ENCODE measurements around the gene SLC12A3. TPM values are rescaled to one million over a fixed set of nuclear protein-coding genes. Genes with fewer than 3 reads are reported as not detected.

SLC12A3 gene
- total and polyA plus RNA-seq, 2 of the 8 experiments (the other 6 are each of a cell fraction or from before 2014, with no cell fraction given): not detected

- Histone ChIP-seq H2AFZ (ENCODE audit: low read length) (no peak overlapping the region), H3K23ac (ENCODE audit: insufficient read length) (no peak overlapping the region), H4K5ac (ENCODE audit: insufficient read length, low read depth, low read length) (no peak overlapping the region), H4K91ac (replicated peaks; ENCODE audit: insufficient read length, low read length) (no peak overlapping the region), H3K4me1 (replicated peaks in 1 of 4; ENCODE audit: control insufficient read depth in 3 of 4, insufficient read depth in 4 of 4, low read length in 3 of 4) (no peaks in the 10 kb centered on the region), H3K27ac (ENCODE audit: low read depth, low read length) (no peak overlapping the region), H3K56ac (replicated peaks; ENCODE audit: insufficient read length, low read depth, low read length) (no peak overlapping the region), H3K27me3 (replicated peaks in 1 of 4; ENCODE audit: control insufficient read depth in 3 of 4, extremely low read depth in 1 of 4, insufficient read depth in 3 of 4, low read length in 3 of 4) (no peaks in the 10 kb centered on the region), H3K4me2 (ENCODE audit: insufficient read depth in 1 of 2, low read depth in 2 of 2, low read length in 2 of 2) (no peak overlapping the region), H2BK15ac (ENCODE audit: low read length) (no peak overlapping the region), H2BK120ac (replicated peaks; ENCODE audit: low read depth, low read length) (no peak overlapping the region), H2BK5ac (ENCODE audit: low read depth, low read length) (no peak overlapping the region), H3K36me3 (ENCODE audit: control insufficient read depth in 2 of 4, insufficient read depth in 4 of 4, low read length in 3 of 4) (no peaks in the 10 kb centered on the region), H2BK20ac (ENCODE audit: low read length) (no peak overlapping the region), H4K8ac (ENCODE audit: extremely low read depth, insufficient read depth, low read length) (no peak overlapping the region), H3K79me2 (ENCODE audit: control insufficient read depth in 1 of 2, insufficient read depth in 2 of 2, low read length in 2 of 2) (no peaks in the 10 kb centered on the region), H3K9me3 (ENCODE audit: insufficient read depth in 2 of 2, low read depth in 1 of 2, low read length in 1 of 2) (no peaks in the 10 kb centered on the region), H3K14ac (ENCODE audit: insufficient read length) (no peak overlapping the region), H3K18ac (ENCODE audit: extremely low read depth, low read length) (no peak overlapping the region), H2BK12ac (ENCODE audit: low read depth, low read length) (no peak overlapping the region), H3K4me3 (ENCODE audit: extremely low read depth in 1 of 4, insufficient read depth in 2 of 4, low read depth in 3 of 4, low read length in 4 of 4) (no peak overlapping the region), H3K9ac (replicated peaks in 1 of 4; ENCODE audit: extremely low read depth in 1 of 4, low read depth in 3 of 4, low read length in 3 of 4) (no peak overlapping the region), H3K4ac (replicated peaks; ENCODE audit: insufficient read length, low read depth, low read length) (no peak overlapping the region), H3K79me1 (ENCODE audit: low read depth, low read length) (no peaks in the 10 kb centered on the region), H3K23me2 (ENCODE audit: low read depth, low read length) (no peaks in the 10 kb centered on the region), H4K20me1 (replicated peaks in 1 of 2; ENCODE audit: control insufficient read depth in 1 of 2, insufficient read depth in 2 of 2, low read length in 2 of 2) (no peaks in the 10 kb centered on the region), H2AK5ac (ENCODE audit: low read depth, low read length) (no peak overlapping the region)
- DNase-seq (ENCODE audit: low read depth in 1 of 2, low spot score in 2 of 2) (no peak), FAIRE-seq (no peak)
- no peak for TF ChIP-seq RNF2 (IDR thresholded peaks at IDR 0.05; ENCODE audit: borderline replicate concordance, low read depth, low read length, missing control alignments, poor library complexity, severe bottlenecking)
- TF ChIP-seq EGR1 (IDR thresholded peaks at IDR 0.05; ENCODE audit: borderline replicate concordance, low read depth, low read length): no peak
- TF ChIP-seq SP1 (IDR thresholded peaks at IDR 0.05; ENCODE audit: low read depth, low read length): no peak
- CTCF ChIA-PET (ENCODE audit: partially characterized antibody): interaction anchor here (0.7 to 2.7 kb wide), 3 partner anchors 13 to 40 kb away, joined by 3 to 8 read pairs (median 3); partner anchors contain the start of gene HERPUD1
- POLR2A ChIA-PET (ENCODE audit: partially characterized antibody): interaction anchor here (6.5 kb wide), 1 partner anchor 15 kb away, joined by 82 read pairs; the partner anchor contains the start of gene HERPUD1
- 88% methylated on average over 12 of the region's 12 CpGs; no CpG with 5 or more reads in 1 of the 2 experiments for WGBS, 2 experiments (ENCODE audit: extremely low coverage in 1 of 2, insufficient coverage in 1 of 2, insufficient read length in 1 of 2, insufficient replicate concordance in 2 of 2, low coverage in 1 of 2, low lambda C conversion rate in 2 of 2, missing lambda C conversion rate in 1 of 2)
Observed at GRCh38 chr16:56918467-56919012, 53.5 kb downstream of the SLC12A3 start.

Measured in H1 (cell line).